ENCODE measurements around the gene MOGAT1. TPM values are rescaled to one million over a fixed set of nuclear protein-coding genes. Genes with fewer than 3 reads are reported as not detected.

The MOGAT1 gene
- total RNA-seq, 1 experiment from 2014 or later, result 0.22 TPM

DNA sequence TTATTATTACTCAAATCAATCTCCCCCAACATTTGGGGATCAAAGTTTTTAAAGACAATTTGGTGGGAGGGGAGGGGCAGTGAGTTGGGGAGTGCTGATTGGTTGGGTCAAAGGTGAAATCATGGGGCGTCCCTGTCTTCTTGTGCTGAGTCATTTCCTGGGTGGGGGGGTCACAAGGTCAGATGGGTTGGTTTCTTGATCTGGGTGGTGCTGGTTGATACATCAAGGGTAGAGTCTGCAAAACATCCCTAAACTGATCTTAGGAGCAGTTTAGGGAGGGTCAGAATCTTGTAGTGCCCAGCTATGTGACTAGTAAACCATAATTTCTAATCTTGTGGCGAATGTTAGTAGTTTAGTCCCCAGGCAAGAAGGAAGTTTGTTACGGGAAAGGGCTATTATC lies 67.4 kb downstream of the MOGAT1 start:
- ChIA-PET CTCF (interaction anchor here (1.8 kb wide), 1 partner anchor 165 kb away, joined by 3 read pairs; no protein-coding TSS in a partner anchor), RAD21 (ENCODE audit: low non-redundant PET in 1 of 2, low total read pairs in 2 of 2, uncharacterized antibody in 2 of 2, unreplicated experiment in 2 of 2) (no interaction called here), POLR2A (no interaction called here)
- no peak for ATAC-seq
- intact Hi-C loops (cut with micrococcal nuclease), result no loop called here
- Histone ChIP-seq H3K36me3 (ENCODE audit: control insufficient read depth in 1 of 2, insufficient read depth in 2 of 2, low read length in 2 of 2) (no peaks in the 10 kb centered on the region), H4K20me1 (ENCODE audit: insufficient read depth) (no peaks in the 10 kb centered on the region), H3K9ac (ENCODE audit: low read length) (no peak overlapping the region), H2AFZ (ENCODE audit: low read depth, low read length, poor library complexity, severe bottlenecking) (no peak overlapping the region), H3K4me2 (ENCODE audit: low read length) (peak overlapping the region; percentile 2; the same call in 1 of the 2 replicates), H3K27me3 (ENCODE audit: insufficient read depth, low read length) (no peaks in the 10 kb centered on the region), H3K9me3 (ENCODE audit: control insufficient read depth in 1 of 2, insufficient read depth in 1 of 2, low read depth in 1 of 2, low read length in 2 of 2) (no peaks in the 10 kb centered on the region), H3K4me3 (replicated peaks in 1 of 2; ENCODE audit: low read depth in 1 of 2, low read length in 2 of 2) (no peak overlapping the region), H3K4me1 (ENCODE audit: control insufficient read depth in 1 of 2, insufficient read depth in 2 of 2, low read length in 2 of 2) (peaks cover 0 to 10% of the 10 kb centered on the region in 2 experiments; a peak in 2 of 4 replicates), H3K79me2 (ENCODE audit: insufficient read depth, low read length) (no peaks in the 10 kb centered on the region), H3K9me2 (ENCODE audit: insufficient read depth) (no peaks in the 10 kb centered on the region), H3K27ac (ENCODE audit: low read depth, low read length) (no peak overlapping the region)
- no peak for DNase-seq (ENCODE audit: low read depth, low spot score)
- no TSS peak for BruUV-seq (replicated peaks)
- no peak for TF ChIP-seq EGR1 (IDR thresholded peaks at IDR 0.05; ENCODE audit: low read depth)
- no peak for TF ChIP-seq ZFX (IDR thresholded peaks at IDR 0.05)
- TF ChIP-seq, protein P1, sequence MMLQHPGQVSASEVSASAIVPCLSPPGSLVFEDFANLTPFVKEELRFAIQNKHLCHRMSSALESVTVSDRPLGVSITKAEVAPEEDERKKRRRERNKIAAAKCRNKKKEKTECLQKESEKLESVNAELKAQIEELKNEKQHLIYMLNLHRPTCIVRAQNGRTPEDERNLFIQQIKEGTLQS (IDR thresholded peaks at IDR 0.05), result no peak
- no peak for TF ChIP-seq SRF (IDR thresholded peaks at IDR 0.05; ENCODE audit: low read depth)
- no peak for TF ChIP-seq TCF7L2 (IDR thresholded peaks at IDR 0.05; ENCODE audit: borderline replicate concordance, extremely low read depth, insufficient read depth, insufficient read length)
- TF ChIP-seq, protein P2, sequence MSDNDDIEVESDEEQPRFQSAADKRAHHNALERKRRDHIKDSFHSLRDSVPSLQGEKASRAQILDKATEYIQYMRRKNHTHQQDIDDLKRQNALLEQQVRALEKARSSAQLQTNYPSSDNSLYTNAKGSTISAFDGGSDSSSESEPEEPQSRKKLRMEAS (IDR thresholded peaks at IDR 0.05), result no peak
- no peak for TF ChIP-seq EZH2phosphoT487 (IDR thresholded peaks at IDR 0.05; ENCODE audit: borderline replicate concordance)
- TF ChIP-seq EZH2 (IDR thresholded peaks at IDR 0.05), result no peak
- no peak for TF ChIP-seq JUND (IDR thresholded peaks at IDR 0.05)
- no peak for TF ChIP-seq FOSL1 (IDR thresholded peaks at IDR 0.05; ENCODE audit: low read depth)
- TF ChIP-seq, protein P3, sequence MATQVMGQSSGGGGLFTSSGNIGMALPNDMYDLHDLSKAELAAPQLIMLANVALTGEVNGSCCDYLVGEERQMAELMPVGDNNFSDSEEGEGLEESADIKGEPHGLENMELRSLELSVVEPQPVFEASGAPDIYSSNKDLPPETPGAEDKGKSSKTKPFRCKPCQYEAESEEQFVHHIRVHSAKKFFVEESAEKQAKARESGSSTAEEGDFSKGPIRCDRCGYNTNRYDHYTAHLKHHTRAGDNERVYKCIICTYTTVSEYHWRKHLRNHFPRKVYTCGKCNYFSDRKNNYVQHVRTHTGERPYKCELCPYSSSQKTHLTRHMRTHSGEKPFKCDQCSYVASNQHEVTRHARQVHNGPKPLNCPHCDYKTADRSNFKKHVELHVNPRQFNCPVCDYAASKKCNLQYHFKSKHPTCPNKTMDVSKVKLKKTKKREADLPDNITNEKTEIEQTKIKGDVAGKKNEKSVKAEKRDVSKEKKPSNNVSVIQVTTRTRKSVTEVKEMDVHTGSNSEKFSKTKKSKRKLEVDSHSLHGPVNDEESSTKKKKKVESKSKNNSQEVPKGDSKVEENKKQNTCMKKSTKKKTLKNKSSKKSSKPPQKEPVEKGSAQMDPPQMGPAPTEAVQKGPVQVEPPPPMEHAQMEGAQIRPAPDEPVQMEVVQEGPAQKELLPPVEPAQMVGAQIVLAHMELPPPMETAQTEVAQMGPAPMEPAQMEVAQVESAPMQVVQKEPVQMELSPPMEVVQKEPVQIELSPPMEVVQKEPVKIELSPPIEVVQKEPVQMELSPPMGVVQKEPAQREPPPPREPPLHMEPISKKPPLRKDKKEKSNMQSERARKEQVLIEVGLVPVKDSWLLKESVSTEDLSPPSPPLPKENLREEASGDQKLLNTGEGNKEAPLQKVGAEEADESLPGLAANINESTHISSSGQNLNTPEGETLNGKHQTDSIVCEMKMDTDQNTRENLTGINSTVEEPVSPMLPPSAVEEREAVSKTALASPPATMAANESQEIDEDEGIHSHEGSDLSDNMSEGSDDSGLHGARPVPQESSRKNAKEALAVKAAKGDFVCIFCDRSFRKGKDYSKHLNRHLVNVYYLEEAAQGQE (IDR thresholded peaks at IDR 0.05; ENCODE audit: low read depth), result no peak
- TF ChIP-seq ZNF274 (IDR thresholded peaks at IDR 0.05; ENCODE audit: low read depth, low read length), result no peak
- TF ChIP-seq ELF1 (IDR thresholded peaks at IDR 0.05; ENCODE audit: borderline replicate concordance, low read depth), result no peak
- TF ChIP-seq SP1 (IDR thresholded peaks at IDR 0.05; ENCODE audit: low read depth), result no peak
- TF ChIP-seq, protein P4, sequence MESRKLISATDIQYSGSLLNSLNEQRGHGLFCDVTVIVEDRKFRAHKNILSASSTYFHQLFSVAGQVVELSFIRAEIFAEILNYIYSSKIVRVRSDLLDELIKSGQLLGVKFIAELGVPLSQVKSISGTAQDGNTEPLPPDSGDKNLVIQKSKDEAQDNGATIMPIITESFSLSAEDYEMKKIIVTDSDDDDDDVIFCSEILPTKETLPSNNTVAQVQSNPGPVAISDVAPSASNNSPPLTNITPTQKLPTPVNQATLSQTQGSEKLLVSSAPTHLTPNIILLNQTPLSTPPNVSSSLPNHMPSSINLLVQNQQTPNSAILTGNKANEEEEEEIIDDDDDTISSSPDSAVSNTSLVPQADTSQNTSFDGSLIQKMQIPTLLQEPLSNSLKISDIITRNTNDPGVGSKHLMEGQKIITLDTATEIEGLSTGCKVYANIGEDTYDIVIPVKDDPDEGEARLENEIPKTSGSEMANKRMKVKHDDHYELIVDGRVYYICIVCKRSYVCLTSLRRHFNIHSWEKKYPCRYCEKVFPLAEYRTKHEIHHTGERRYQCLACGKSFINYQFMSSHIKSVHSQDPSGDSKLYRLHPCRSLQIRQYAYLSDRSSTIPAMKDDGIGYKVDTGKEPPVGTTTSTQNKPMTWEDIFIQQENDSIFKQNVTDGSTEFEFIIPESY (IDR thresholded peaks at IDR 0.05; ENCODE audit: extremely low read depth, insufficient replicate concordance, low read length), result no peak
- no peak for TF ChIP-seq POLR2A (IDR thresholded peaks at IDR 0.05; ENCODE audit: borderline replicate concordance, extremely low read depth, insufficient read depth, insufficient read length)
- no peak for TF ChIP-seq YY1 (IDR thresholded peaks at IDR 0.05; ENCODE audit: extremely low read depth, insufficient replicate concordance, low read depth, low read length)
- TF ChIP-seq RAD21 (IDR thresholded peaks at IDR 0.05; ENCODE audit: low read depth), result no peak
- no peak for TF ChIP-seq POLR2AphosphoS5 (IDR thresholded peaks at IDR 0.05; ENCODE audit: low read depth, low read length)
- TF ChIP-seq SIN3A (IDR thresholded peaks at IDR 0.05; ENCODE audit: low read depth), result no peak

All from HCT116 (cell line).